Measurements from ENCODE around the gene DAGLA.

The DAGLA gene

GRCh38 chr11:61715867-61716266 lies 35.7 kb downstream of the DAGLA start:
- H3K4me3 ChIP-seq (ENCODE audit: low read length in 2 of 2): no peak overlapping the region
- H3K36me3 ChIP-seq (ENCODE audit: control insufficient read depth in 2 of 2, insufficient read depth in 2 of 2, low read length in 2 of 2): peaks cover 0 to 4% of the 10 kb centered on the region in 2 donors
- H3K9ac ChIP-seq (ENCODE audit: low read depth in 1 of 2, low read length in 2 of 2): no peak overlapping the region
- H3K27me3 ChIP-seq (ENCODE audit: control insufficient read depth in 2 of 2, insufficient read depth in 2 of 2, low read length in 2 of 2): no peaks in the 10 kb centered on the region
- H3K9me3 ChIP-seq (ENCODE audit: control insufficient read depth in 2 of 2, low read length in 2 of 2): no peaks in the 10 kb centered on the region
- no peak overlapping the region for H3K27ac ChIP-seq (ENCODE audit: low read depth in 2 of 2, low read length in 2 of 2)
- H3K4me1 ChIP-seq (ENCODE audit: control insufficient read depth in 2 of 2, insufficient read depth in 2 of 2, low read length in 2 of 2): peaks cover 10 to 12% of the 10 kb centered on the region in 2 donors

GRCh38 chr11:61716478-61717285 lies 36.5 kb downstream of the DAGLA start:
- Histone ChIP-seq H3K9ac (ENCODE audit: low read depth in 1 of 2, low read length in 2 of 2) (no peak overlapping the region), H3K27me3 (ENCODE audit: control insufficient read depth in 2 of 2, insufficient read depth in 2 of 2, low read length in 2 of 2) (no peaks in the 10 kb centered on the region), H3K4me1 (ENCODE audit: control insufficient read depth in 2 of 2, insufficient read depth in 2 of 2, low read length in 2 of 2) (peaks cover 10 to 12% of the 10 kb centered on the region in 2 donors), H3K4me3 (ENCODE audit: low read length in 2 of 2) (no peak overlapping the region), H3K36me3 (ENCODE audit: control insufficient read depth in 2 of 2, insufficient read depth in 2 of 2, low read length in 2 of 2) (peaks cover 1 to 4% of the 10 kb centered on the region in 2 donors), H3K9me3 (ENCODE audit: control insufficient read depth in 2 of 2, low read length in 2 of 2) (no peaks in the 10 kb centered on the region), H3K27ac (ENCODE audit: low read depth in 2 of 2, low read length in 2 of 2) (no peak overlapping the region)

- H3K27me3 ChIP-seq (ENCODE audit: control insufficient read depth in 2 of 2, insufficient read depth in 2 of 2, low read length in 2 of 2): no peaks in the 10 kb centered on the region
- H3K9ac ChIP-seq (ENCODE audit: low read depth in 1 of 2, low read length in 2 of 2): no peak overlapping the region
- H3K9me3 ChIP-seq (ENCODE audit: control insufficient read depth in 2 of 2, low read length in 2 of 2): no peaks in the 10 kb centered on the region
- H3K4me1 ChIP-seq (ENCODE audit: control insufficient read depth in 2 of 2, insufficient read depth in 2 of 2, low read length in 2 of 2): peaks cover 10 to 12% of the 10 kb centered on the region in 2 donors
- no peak overlapping the region for H3K4me3 ChIP-seq (ENCODE audit: low read length in 2 of 2)
- H3K36me3 ChIP-seq (ENCODE audit: control insufficient read depth in 2 of 2, insufficient read depth in 2 of 2, low read length in 2 of 2): peaks cover 3 to 4% of the 10 kb centered on the region in 2 donors
- H3K27ac ChIP-seq (ENCODE audit: low read depth in 2 of 2, low read length in 2 of 2): no peak overlapping the region
These were observed 37.3 kb downstream of the DAGLA start for GRCh38 chr11:61717286-61718033.

GRCh38 chr11:61718046-61718531 lies 37.9 kb downstream of the DAGLA start:
- Histone ChIP-seq H3K4me3 (ENCODE audit: low read length in 2 of 2) (no peak overlapping the region), H3K27ac (ENCODE audit: low read depth in 2 of 2, low read length in 2 of 2) (no peak overlapping the region)

GRCh38 chr11:61718621-61719302 lies 38.6 kb downstream of the DAGLA start:
- H3K4me3 ChIP-seq (ENCODE audit: low read length in 2 of 2): peak overlapping the region in 1 of 2 donors; percentile 13
- H3K27me3 ChIP-seq (ENCODE audit: control insufficient read depth in 2 of 2, insufficient read depth in 2 of 2, low read length in 2 of 2): no peaks in the 10 kb centered on the region
- peak overlapping the region in 1 of 2 donors; percentile 41 for H3K9ac ChIP-seq (ENCODE audit: low read depth in 1 of 2, low read length in 2 of 2)
- no peaks in the 10 kb centered on the region for H3K9me3 ChIP-seq (ENCODE audit: control insufficient read depth in 2 of 2, low read length in 2 of 2)
- peaks cover 10 to 12% of the 10 kb centered on the region in 2 donors for H3K4me1 ChIP-seq (ENCODE audit: control insufficient read depth in 2 of 2, insufficient read depth in 2 of 2, low read length in 2 of 2)
- H3K27ac ChIP-seq (ENCODE audit: low read depth in 2 of 2, low read length in 2 of 2): no peak overlapping the region
- H3K36me3 ChIP-seq (ENCODE audit: control insufficient read depth in 2 of 2, insufficient read depth in 2 of 2, low read length in 2 of 2): peaks cover 8 to 12% of the 10 kb centered on the region in 2 donors

More at GRCh38 chr11:61718046-61718531, 37.9 kb downstream of the DAGLA start:
- H3K9ac ChIP-seq (ENCODE audit: low read depth in 1 of 2, low read length in 2 of 2): no peak overlapping the region
- H3K9me3 ChIP-seq (ENCODE audit: control insufficient read depth in 2 of 2, low read length in 2 of 2): no peaks in the 10 kb centered on the region
- peaks cover 10 to 12% of the 10 kb centered on the region in 2 donors for H3K4me1 ChIP-seq (ENCODE audit: control insufficient read depth in 2 of 2, insufficient read depth in 2 of 2, low read length in 2 of 2)
- peaks cover 6 to 9% of the 10 kb centered on the region in 2 donors for H3K36me3 ChIP-seq (ENCODE audit: control insufficient read depth in 2 of 2, insufficient read depth in 2 of 2, low read length in 2 of 2)
- H3K27me3 ChIP-seq (ENCODE audit: control insufficient read depth in 2 of 2, insufficient read depth in 2 of 2, low read length in 2 of 2): no peaks in the 10 kb centered on the region

- Histone ChIP-seq H3K27me3 (ENCODE audit: control insufficient read depth in 2 of 2, insufficient read depth in 2 of 2, low read length in 2 of 2) (no peaks in the 10 kb centered on the region), H3K27ac (ENCODE audit: low read depth in 2 of 2, low read length in 2 of 2) (no peak overlapping the region), H3K9me3 (ENCODE audit: control insufficient read depth in 2 of 2, low read length in 2 of 2) (no peaks in the 10 kb centered on the region), H3K9ac (ENCODE audit: low read depth in 1 of 2, low read length in 2 of 2) (no peak overlapping the region), H3K4me3 (ENCODE audit: low read length in 2 of 2) (no peak overlapping the region), H3K4me1 (ENCODE audit: control insufficient read depth in 2 of 2, insufficient read depth in 2 of 2, low read length in 2 of 2) (peaks cover 10 to 12% of the 10 kb centered on the region in 2 donors), H3K36me3 (ENCODE audit: control insufficient read depth in 2 of 2, insufficient read depth in 2 of 2, low read length in 2 of 2) (peaks cover 19 to 21% of the 10 kb centered on the region in 2 donors)
These were observed 39.8 kb downstream of the DAGLA start for GRCh38 chr11:61719978-61720377.

GRCh38 chr11:61720597-61720996 lies 40.4 kb downstream of the DAGLA start:
- no peak overlapping the region for H3K27ac ChIP-seq (ENCODE audit: low read depth in 2 of 2, low read length in 2 of 2)
- no peaks in the 10 kb centered on the region for H3K27me3 ChIP-seq (ENCODE audit: control insufficient read depth in 2 of 2, insufficient read depth in 2 of 2, low read length in 2 of 2)
- no peak overlapping the region for H3K9ac ChIP-seq (ENCODE audit: low read depth in 1 of 2, low read length in 2 of 2)
- peaks cover 20 to 21% of the 10 kb centered on the region in 2 donors for H3K36me3 ChIP-seq (ENCODE audit: control insufficient read depth in 2 of 2, insufficient read depth in 2 of 2, low read length in 2 of 2)
- no peaks in the 10 kb centered on the region for H3K9me3 ChIP-seq (ENCODE audit: control insufficient read depth in 2 of 2, low read length in 2 of 2)
- H3K4me1 ChIP-seq (ENCODE audit: control insufficient read depth in 2 of 2, insufficient read depth in 2 of 2, low read length in 2 of 2): peaks cover 8 to 10% of the 10 kb centered on the region in 2 donors
- no peak overlapping the region for H3K4me3 ChIP-seq (ENCODE audit: low read length in 2 of 2)

- no peak overlapping the region for H3K4me3 ChIP-seq (ENCODE audit: low read length in 2 of 2)
- no peaks in the 10 kb centered on the region for H3K4me1 ChIP-seq (ENCODE audit: control insufficient read depth in 2 of 2, insufficient read depth in 2 of 2, low read length in 2 of 2)
- no peaks in the 10 kb centered on the region for H3K27me3 ChIP-seq (ENCODE audit: control insufficient read depth in 2 of 2, insufficient read depth in 2 of 2, low read length in 2 of 2)
- peaks cover 34 to 36% of the 10 kb centered on the region in 2 donors for H3K36me3 ChIP-seq (ENCODE audit: control insufficient read depth in 2 of 2, insufficient read depth in 2 of 2, low read length in 2 of 2)
- H3K27ac ChIP-seq (ENCODE audit: low read depth in 2 of 2, low read length in 2 of 2): no peak overlapping the region
- H3K9me3 ChIP-seq (ENCODE audit: control insufficient read depth in 2 of 2, low read length in 2 of 2): no peaks in the 10 kb centered on the region
- no peak overlapping the region for H3K9ac ChIP-seq (ENCODE audit: low read depth in 1 of 2, low read length in 2 of 2)
These were observed 44.2 kb downstream of the DAGLA start for GRCh38 chr11:61724437-61724836.

GRCh38 chr11:61725781-61726231 lies 45.6 kb downstream of the DAGLA start:
- H3K4me3 ChIP-seq (ENCODE audit: low read length in 2 of 2): no peak overlapping the region
- H3K4me1 ChIP-seq (ENCODE audit: control insufficient read depth in 2 of 2, insufficient read depth in 2 of 2, low read length in 2 of 2): no peaks in the 10 kb centered on the region
- H3K9ac ChIP-seq (ENCODE audit: low read depth in 1 of 2, low read length in 2 of 2): no peak overlapping the region
- no peak overlapping the region for H3K27ac ChIP-seq (ENCODE audit: low read depth in 2 of 2, low read length in 2 of 2)
- H3K36me3 ChIP-seq (ENCODE audit: control insufficient read depth in 2 of 2, insufficient read depth in 2 of 2, low read length in 2 of 2): peaks cover 32 to 35% of the 10 kb centered on the region in 2 donors
- H3K27me3 ChIP-seq (ENCODE audit: control insufficient read depth in 2 of 2, insufficient read depth in 2 of 2, low read length in 2 of 2): no peaks in the 10 kb centered on the region
- no peaks in the 10 kb centered on the region for H3K9me3 ChIP-seq (ENCODE audit: control insufficient read depth in 2 of 2, low read length in 2 of 2)
